Measurements from ENCODE around the gene CCDC192.

DNA sequence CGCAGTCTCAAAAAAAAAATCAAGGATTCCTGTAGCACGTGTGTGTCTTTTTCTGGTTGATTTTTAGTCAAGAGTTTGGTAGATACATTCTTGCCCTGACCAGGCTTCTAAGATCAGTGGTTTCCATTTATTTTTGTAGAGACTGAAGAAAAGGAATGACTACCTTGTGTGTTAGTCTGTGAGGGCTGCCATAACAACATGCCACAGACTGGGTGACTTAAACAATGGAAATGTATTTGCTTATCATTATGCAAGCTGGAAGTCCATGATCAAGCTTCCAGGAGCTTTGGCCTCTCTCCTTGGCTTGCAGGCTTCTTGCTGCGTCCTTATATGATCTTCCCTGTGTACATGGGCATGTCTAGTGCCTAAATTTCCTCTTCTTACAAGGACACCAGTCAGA, 127.0 kb downstream of the CCDC192 start:
- TF ChIP-seq EZH2 (IDR thresholded peaks at IDR 0.05; ENCODE audit: borderline replicate concordance, low read length): no peak
- TF ChIP-seq, protein P1, sequence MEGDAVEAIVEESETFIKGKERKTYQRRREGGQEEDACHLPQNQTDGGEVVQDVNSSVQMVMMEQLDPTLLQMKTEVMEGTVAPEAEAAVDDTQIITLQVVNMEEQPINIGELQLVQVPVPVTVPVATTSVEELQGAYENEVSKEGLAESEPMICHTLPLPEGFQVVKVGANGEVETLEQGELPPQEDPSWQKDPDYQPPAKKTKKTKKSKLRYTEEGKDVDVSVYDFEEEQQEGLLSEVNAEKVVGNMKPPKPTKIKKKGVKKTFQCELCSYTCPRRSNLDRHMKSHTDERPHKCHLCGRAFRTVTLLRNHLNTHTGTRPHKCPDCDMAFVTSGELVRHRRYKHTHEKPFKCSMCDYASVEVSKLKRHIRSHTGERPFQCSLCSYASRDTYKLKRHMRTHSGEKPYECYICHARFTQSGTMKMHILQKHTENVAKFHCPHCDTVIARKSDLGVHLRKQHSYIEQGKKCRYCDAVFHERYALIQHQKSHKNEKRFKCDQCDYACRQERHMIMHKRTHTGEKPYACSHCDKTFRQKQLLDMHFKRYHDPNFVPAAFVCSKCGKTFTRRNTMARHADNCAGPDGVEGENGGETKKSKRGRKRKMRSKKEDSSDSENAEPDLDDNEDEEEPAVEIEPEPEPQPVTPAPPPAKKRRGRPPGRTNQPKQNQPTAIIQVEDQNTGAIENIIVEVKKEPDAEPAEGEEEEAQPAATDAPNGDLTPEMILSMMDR (conservative IDR thresholded peaks at IDR 0.05 in 1 of 2, IDR thresholded peaks at IDR 0.05 in 1 of 2; ENCODE audit: extremely low read depth in 1 of 2, insufficient read depth in 1 of 2, low read depth in 1 of 2, low read length in 2 of 2): no peak

All from mammary epithelial cell (primary cell).